ENCODE results near the gene SORCS2. TPM values are rescaled to one million over a fixed set of nuclear protein-coding genes. Genes with fewer than 3 reads are reported as not detected.

Gene SORCS2
- total and polyA plus RNA-seq, 2 of the 8 experiments (the other 6 are each of a cell fraction or from before 2014, with no cell fraction given), result 0.36 to 1.8 TPM

GRCh38 chr4:7206911-7207567 lies 14.7 kb downstream of the SORCS2 start:
- no peak overlapping the region for H2BK20ac ChIP-seq (ENCODE audit: low read length)
- no peak overlapping the region for H3K14ac ChIP-seq (ENCODE audit: insufficient read length)
- peaks cover 0 to 10% (median 4%) of the 10 kb centered on the region in 4 experiments; a peak in 6 of 7 replicates for H3K4me1 ChIP-seq (replicated peaks in 1 of 4; ENCODE audit: control insufficient read depth in 3 of 4, insufficient read depth in 4 of 4, low read length in 3 of 4)
- H3K27ac ChIP-seq (ENCODE audit: low read depth, low read length), result no peak overlapping the region
- H3K9ac ChIP-seq (replicated peaks in 1 of 4; ENCODE audit: extremely low read depth in 1 of 4, low read depth in 3 of 4, low read length in 3 of 4), result no peak overlapping the region
- no peak overlapping the region for H2AK5ac ChIP-seq (ENCODE audit: low read depth, low read length)
- peak overlapping the region in 1 of 2 experiments; percentile 12; a peak in 1 of 4 replicates for H3K4me2 ChIP-seq (ENCODE audit: insufficient read depth in 1 of 2, low read depth in 2 of 2, low read length in 2 of 2)
- H4K20me1 ChIP-seq (replicated peaks in 1 of 2; ENCODE audit: control insufficient read depth in 1 of 2, insufficient read depth in 2 of 2, low read length in 2 of 2), result no peaks in the 10 kb centered on the region
- no peaks in the 10 kb centered on the region for H3K79me2 ChIP-seq (ENCODE audit: control insufficient read depth in 1 of 2, insufficient read depth in 2 of 2, low read length in 2 of 2)
- CTCF ChIA-PET (ENCODE audit: partially characterized antibody), result interaction anchor here (0.7 to 4.1 kb wide), 7 partner anchors 12 to 129 kb away, joined by 3 to 22 read pairs (median 5); partner anchors contain the start of gene SORCS2
- H3K56ac ChIP-seq (replicated peaks; ENCODE audit: insufficient read length, low read depth, low read length), result no peak overlapping the region
- H4K5ac ChIP-seq (ENCODE audit: insufficient read length, low read depth, low read length), result no peak overlapping the region
- FAIRE-seq (no peak), DNase-seq (ENCODE audit: low read depth in 1 of 2, low spot score in 2 of 2) (no peak)
- H3K18ac ChIP-seq (ENCODE audit: extremely low read depth, low read length), result no peak overlapping the region; the same call in 1 of the 2 replicates
- POLR2A ChIA-PET (ENCODE audit: partially characterized antibody), result interaction anchor here (1.2 kb wide), 2 partner anchors 12 to 14 kb away, joined by 3 read pairs; no protein-coding TSS in a partner anchor
- H4K8ac ChIP-seq (ENCODE audit: extremely low read depth, insufficient read depth, low read length), result no peak overlapping the region; the same call in 1 of the 2 replicates
- H4K91ac ChIP-seq (replicated peaks; ENCODE audit: insufficient read length, low read length), result no peak overlapping the region
- peak overlapping the region; percentile 11; the same call in 1 of the 2 replicates for H2AFZ ChIP-seq (ENCODE audit: low read length)
- H2BK5ac ChIP-seq (ENCODE audit: low read depth, low read length), result no peak overlapping the region
- H2BK120ac ChIP-seq (replicated peaks; ENCODE audit: low read depth, low read length), result no peak overlapping the region
- no peaks in the 10 kb centered on the region for H3K36me3 ChIP-seq (ENCODE audit: control insufficient read depth in 2 of 4, insufficient read depth in 4 of 4, low read length in 3 of 4)
- H3K23me2 ChIP-seq (ENCODE audit: low read depth, low read length), result no peaks in the 10 kb centered on the region
- H3K27me3 ChIP-seq (replicated peaks in 1 of 4; ENCODE audit: control insufficient read depth in 3 of 4, extremely low read depth in 1 of 4, insufficient read depth in 3 of 4, low read length in 3 of 4), result 0 out of 7 replicates have a peak, but pooled peaks cover 0 to 2% (median 0%) of the 10 kb centered on the region in 4 experiments
- no peaks in the 10 kb centered on the region for H3K9me3 ChIP-seq (ENCODE audit: insufficient read depth in 2 of 2, low read depth in 1 of 2, low read length in 1 of 2)
- no peak overlapping the region for H3K4ac ChIP-seq (replicated peaks; ENCODE audit: insufficient read length, low read depth, low read length)
- H3K23ac ChIP-seq (ENCODE audit: insufficient read length), result no peak overlapping the region
- no peak overlapping the region for H3K4me3 ChIP-seq (ENCODE audit: extremely low read depth in 1 of 4, insufficient read depth in 2 of 4, low read depth in 3 of 4, low read length in 4 of 4)
- no peak overlapping the region for H2BK15ac ChIP-seq (ENCODE audit: low read length)
- no peak overlapping the region for H2BK12ac ChIP-seq (ENCODE audit: low read depth, low read length)
- TF ChIP-seq GTF2F1 (IDR thresholded peaks at IDR 0.05; ENCODE audit: borderline replicate concordance, low read depth, low read length), result no peak
- WGBS, 2 experiments (ENCODE audit: extremely low coverage in 1 of 2, insufficient coverage in 1 of 2, insufficient read length in 1 of 2, insufficient replicate concordance in 2 of 2, low coverage in 1 of 2, low lambda C conversion rate in 2 of 2, missing lambda C conversion rate in 1 of 2), result 75% methylated on average over 21 of the region's 21 CpGs; no CpG with 5 or more reads in 1 of the 2 experiments
- no peaks in the 10 kb centered on the region for H3K79me1 ChIP-seq (ENCODE audit: low read depth, low read length)
